Astrocyte (in vitro differentiated cells and primary cell): ENCODE results near the gene KCNH8. TPM values are rescaled to one million over a fixed set of nuclear protein-coding genes. Genes with fewer than 3 reads are reported as not detected.

Experiments
- DNase-seq: peaks from one replicate; pipeline ENCODE4 v3.0.0-alpha.2; 2010; ENCODE audit warnings: low read depth
- FAIRE-seq: peaks from 2 replicates; lab custom pipeline; 2011; peaks lifted over from hg19 to GRCh38; lab: Jason Lieb, UNC
- H2AFZ ChIP-seq: 2 replicates; pipeline ENCODE4 v1.6.0; 2012; ENCODE audit warnings: low read depth, low read length, inconsistent platforms
- H3K27ac ChIP-seq: 2 replicates; pipeline ENCODE4 v1.5.1; 2011; ENCODE audit warnings: low read depth, low read length, inconsistent platforms
- H3K27me3 ChIP-seq: 2 replicates; pipeline ENCODE4 v1.6.0; 2011; ENCODE audit warnings: low read length, inconsistent platforms; ENCODE audit not compliant: insufficient read depth
- H3K36me3 ChIP-seq: 2 replicates; pipeline ENCODE4 v1.5.1; 2011; ENCODE audit warnings: low read length, inconsistent platforms; ENCODE audit not compliant: insufficient read depth
- H3K4me1 ChIP-seq: 2 replicates; pipeline ENCODE4 v1.5.1; 2011; ENCODE audit warnings: low read length, inconsistent platforms; ENCODE audit not compliant: insufficient read depth
- H3K4me2 ChIP-seq: 2 replicates; pipeline ENCODE4 v1.6.0; 2012; ENCODE audit warnings: low read length, inconsistent platforms
- H3K4me3 ChIP-seq: 2 replicates; pipeline ENCODE4 v1.5.1; 2011; ENCODE audit warnings: low read depth, mild to moderate bottlenecking, low read length, inconsistent platforms; ENCODE audit not compliant: insufficient read depth
- H3K79me2 ChIP-seq: 2 replicates; pipeline ENCODE4 v1.6.0; 2012; ENCODE audit warnings: mild to moderate bottlenecking, low read length, inconsistent platforms; ENCODE audit not compliant: insufficient read depth
- H3K9ac ChIP-seq: 2 replicates; pipeline ENCODE4 v1.6.0; 2012; ENCODE audit warnings: mild to moderate bottlenecking, low read length, inconsistent platforms
- H3K9me3 ChIP-seq: 2 replicates; pipeline ENCODE4 v1.5.1; 2012; ENCODE audit warnings: low read depth, mild to moderate bottlenecking, low read length, inconsistent platforms; ENCODE audit not compliant: insufficient read depth
- H4K20me1 ChIP-seq: 2 replicates; pipeline ENCODE4 v1.6.0; 2012; ENCODE audit warnings: low read length, inconsistent platforms; ENCODE audit not compliant: insufficient read depth
- H3K27ac Mint-ChIP-seq: one replicate; pipeline ENCODE4 v1.8.0; 2021; ENCODE audit warnings: mild to moderate bottlenecking, mixed read lengths; ENCODE audit not compliant: unreplicated experiment
- H3K27me3 Mint-ChIP-seq: one replicate; pipeline ENCODE4 v1.8.0; 2021; ENCODE audit warnings: low read depth, mixed read lengths; ENCODE audit not compliant: unreplicated experiment
- H3K36me3 Mint-ChIP-seq: one replicate; pipeline ENCODE4 v1.8.0; 2021; ENCODE audit warnings: low read depth, mixed read lengths; ENCODE audit not compliant: unreplicated experiment
- H3K4me1 Mint-ChIP-seq: one replicate; pipeline ENCODE4 v1.8.0; 2021; ENCODE audit warnings: low read depth, mixed read lengths; ENCODE audit not compliant: unreplicated experiment
- H3K4me3 Mint-ChIP-seq: one replicate; pipeline ENCODE4 v1.8.0; 2021; ENCODE audit warnings: mild to moderate bottlenecking, moderate library complexity, mixed read lengths; ENCODE audit not compliant: unreplicated experiment
- H3K9me3 Mint-ChIP-seq: one replicate; pipeline ENCODE4 v1.8.0; 2021; ENCODE audit warnings: mild to moderate bottlenecking, mixed read lengths; ENCODE audit not compliant: unreplicated experiment
- CTCF ChIP-seq: IDR thresholded peaks from 2 replicates; pipeline ENCODE4 v1.5.1; 2011; ENCODE audit warnings: low read depth, mild to moderate bottlenecking, inconsistent platforms, low read length, moderate library complexity; ENCODE audit not compliant: insufficient read depth
- EZH2 ChIP-seq: IDR thresholded peaks from 2 replicates; pipeline ENCODE4 v1.6.1; 2012; ENCODE audit warnings: mild to moderate bottlenecking, low read length, inconsistent platforms; ENCODE audit not compliant: insufficient read depth
- total RNA-seq: library from RNA; stranded (reverse); gene quantifications from 2 replicates; pipeline ENCODE4 v1.2.1, GENCODE V29; 2021

KCNH8 gene
- total RNA-seq, 1 donor from 2014 or later = 0.45 TPM

GRCh38 chr3:19531426-19531825 is 383.1 kb downstream of the KCNH8 start:
- Mint-ChIP-seq H3K36me3 (no peaks in the 10 kb centered on the region), H3K9me3 (no peaks in the 10 kb centered on the region), H3K27me3 (no peaks in the 10 kb centered on the region), H3K4me1 (no peaks in the 10 kb centered on the region), H3K4me3 (no peak overlapping the region), H3K27ac (no peak overlapping the region)
- Histone ChIP-seq H3K79me2 (no peaks in the 10 kb centered on the region), H3K27ac (no peak overlapping the region), H3K36me3 (no peaks in the 10 kb centered on the region), H3K4me3 (no peak overlapping the region), H3K4me2 (no peak overlapping the region), H3K9ac (no peak overlapping the region), H2AFZ (no peak overlapping the region), H3K4me1 (no peaks in the 10 kb centered on the region), H4K20me1 (no peaks in the 10 kb centered on the region), H3K9me3 (no peaks in the 10 kb centered on the region), H3K27me3 (no peaks in the 10 kb centered on the region)
- no peak for TF ChIP-seq CTCF
- TF ChIP-seq EZH2 = no peak
- DNase-seq (no peak), FAIRE-seq (no peak)

- FAIRE-seq = no peak
- H3K9me3 ChIP-seq = peaks cover 3% of the 10 kb centered on the region
Measured at GRCh38 chr3:19539518-19540392, 391.4 kb downstream of the KCNH8 start.

More at GRCh38 chr3:19539518-19540392, 391.4 kb downstream of the KCNH8 start:
- Histone ChIP-seq H3K9ac (no peak overlapping the region), H2AFZ (no peak overlapping the region), H3K27ac (no peak overlapping the region), H3K4me2 (no peak overlapping the region), H3K4me3 (no peak overlapping the region), H3K79me2 (no peaks in the 10 kb centered on the region), H4K20me1 (no peaks in the 10 kb centered on the region), H3K36me3 (no peaks in the 10 kb centered on the region), H3K27me3 (no peaks in the 10 kb centered on the region), H3K4me1 (no peaks in the 10 kb centered on the region)
- no peaks in the 10 kb centered on the region for H3K36me3 Mint-ChIP-seq
- TF ChIP-seq EZH2 (no peak), CTCF (no peak)
- no peaks in the 10 kb centered on the region for H3K27me3 Mint-ChIP-seq
- H3K27ac Mint-ChIP-seq = no peak overlapping the region
- DNase-seq = no peak
- no peaks in the 10 kb centered on the region for H3K9me3 Mint-ChIP-seq
- H3K4me1 Mint-ChIP-seq = no peaks in the 10 kb centered on the region
- H3K4me3 Mint-ChIP-seq = no peak overlapping the region
